GM18868 (cell line): ENCODE results near the gene MICAL2.
"Not testable (repeated sequence)": the region's sequence is repeated elsewhere in the genome, so short reads cannot be mapped to it uniquely, and the experiment has no call there.

Source experiments
- ATAC-seq: cut with Tn5 transposase; IDR thresholded peaks from one replicate; pipeline ENCODE4 v1.9.1; 2021; ENCODE audit warnings: mild to moderate bottlenecking, moderate library complexity; ENCODE audit not compliant: unreplicated experiment

Gene MICAL2

DNA sequence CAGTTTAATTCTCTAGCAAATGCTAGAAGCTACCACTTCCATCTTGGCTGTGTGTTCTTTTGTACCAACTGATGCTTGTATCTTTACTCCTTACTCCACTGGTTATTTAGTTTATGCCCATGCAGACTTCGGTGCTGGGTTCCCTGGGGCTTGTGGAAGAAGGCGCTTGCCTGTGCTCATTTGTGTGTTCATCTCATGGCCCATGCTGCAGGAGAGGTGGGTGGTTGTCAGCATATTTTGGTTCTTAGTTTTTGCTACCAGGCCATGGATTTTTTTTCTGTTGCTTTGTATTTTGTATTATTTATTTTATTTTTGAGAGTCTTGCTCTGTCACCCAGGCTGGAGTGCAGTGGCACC is 22.4 kb downstream of the MICAL2 start:
- no peak for ATAC-seq

DNA sequence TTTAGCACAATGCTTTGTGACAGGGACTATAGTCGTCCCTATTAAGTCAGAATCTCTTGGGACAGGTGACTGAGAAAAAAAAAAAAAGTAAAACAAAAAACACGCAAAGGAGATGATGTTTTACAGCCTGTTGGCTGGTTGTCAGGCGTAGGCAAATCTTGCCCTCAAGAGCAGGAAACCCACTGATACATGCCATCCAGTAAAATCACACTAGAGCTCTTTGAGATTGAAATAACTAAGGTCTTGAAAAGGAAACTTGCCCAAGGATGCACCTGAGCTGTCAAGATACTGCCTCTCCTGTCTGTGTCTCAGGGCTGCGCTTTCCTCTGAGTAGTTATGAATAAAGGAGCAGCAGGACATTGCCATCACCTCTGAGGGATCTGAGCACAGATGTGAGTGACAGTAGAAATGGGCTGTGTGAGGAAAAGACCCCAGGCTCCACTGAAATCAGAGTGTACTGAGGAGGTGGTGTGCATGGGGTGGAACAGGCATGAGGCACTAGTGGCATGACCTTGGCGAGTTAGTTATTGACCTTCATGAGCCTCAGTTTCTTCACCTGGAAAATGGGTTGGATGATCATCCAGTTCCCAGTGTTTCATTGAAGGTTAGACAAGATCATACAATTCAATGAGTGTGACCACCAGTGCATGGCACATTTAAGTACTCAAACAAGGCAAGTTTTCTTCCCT is 23.3 kb downstream of the MICAL2 start:
- no peak for ATAC-seq

DNA sequence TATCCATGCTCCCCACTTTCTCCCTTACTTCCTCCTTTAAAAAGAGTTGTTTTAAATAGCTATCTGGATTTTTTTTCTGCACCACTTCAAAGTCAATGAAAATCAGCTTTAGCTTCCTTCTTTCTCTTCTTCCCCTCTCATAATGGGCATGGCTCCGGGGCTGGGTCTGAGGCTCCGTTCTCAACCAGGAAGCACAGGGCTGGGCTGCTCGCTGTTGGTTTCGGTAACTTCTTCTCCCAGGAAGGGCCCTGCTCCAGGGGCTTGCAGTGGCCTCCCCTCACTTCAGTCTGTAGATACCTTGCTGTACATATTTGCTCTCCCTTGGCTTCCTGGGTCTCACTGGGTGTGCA is 23.8 kb downstream of the MICAL2 start:
- no peak for ATAC-seq

DNA sequence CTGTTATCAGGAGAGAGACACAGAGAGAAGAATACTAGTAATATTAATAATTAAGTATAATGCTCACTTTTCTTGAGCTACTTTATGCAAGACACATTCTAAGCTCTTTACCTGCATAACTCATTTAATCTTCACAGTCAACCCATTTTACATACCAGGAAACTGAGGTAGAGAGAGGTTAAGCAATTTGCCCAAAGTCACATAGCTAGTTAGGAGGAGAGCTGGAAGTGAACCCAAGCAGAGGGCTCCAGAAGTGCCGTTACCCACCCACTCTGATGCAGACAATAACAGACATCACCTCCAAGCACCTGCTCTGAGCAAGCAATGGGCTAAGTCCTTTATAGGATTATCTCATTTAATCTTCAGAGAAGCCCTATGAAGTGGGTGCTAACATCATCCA is 24.8 kb downstream of the MICAL2 start:
- no peak for ATAC-seq

DNA sequence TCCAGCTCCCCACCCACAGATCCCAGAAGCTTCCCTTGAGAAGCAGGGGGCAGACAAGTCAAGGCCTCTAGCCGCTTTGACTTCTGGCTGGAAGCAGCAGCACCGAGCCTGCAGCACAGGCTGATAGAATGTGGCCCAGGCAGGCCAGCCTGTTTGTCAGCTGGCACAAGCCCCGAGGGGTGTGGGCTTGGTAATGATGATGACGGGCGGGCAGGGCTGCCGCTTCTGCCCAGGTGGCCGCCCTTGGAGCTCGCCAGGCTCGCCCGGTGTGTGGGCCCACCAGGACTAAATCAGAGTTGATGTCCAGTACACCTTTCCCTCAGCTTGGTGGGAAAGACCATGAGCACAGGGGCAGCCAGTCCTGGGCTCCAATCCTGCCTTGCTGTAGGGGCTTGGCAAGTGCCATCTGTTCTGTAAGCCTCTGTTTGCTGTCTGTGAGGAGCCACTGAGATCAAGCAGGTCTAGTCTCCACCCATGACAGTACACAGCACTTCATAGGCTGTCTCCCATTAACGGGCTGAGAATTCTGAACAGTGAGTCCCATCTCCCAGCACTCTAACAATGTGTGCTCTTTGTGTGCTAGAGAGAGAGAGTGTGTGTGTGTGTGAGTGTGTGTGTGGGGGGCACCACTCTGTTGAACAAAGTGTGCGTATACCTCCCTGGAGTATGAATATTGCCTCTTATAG is 26.8 kb downstream of the MICAL2 start:
- ATAC-seq, result no peak

DNA sequence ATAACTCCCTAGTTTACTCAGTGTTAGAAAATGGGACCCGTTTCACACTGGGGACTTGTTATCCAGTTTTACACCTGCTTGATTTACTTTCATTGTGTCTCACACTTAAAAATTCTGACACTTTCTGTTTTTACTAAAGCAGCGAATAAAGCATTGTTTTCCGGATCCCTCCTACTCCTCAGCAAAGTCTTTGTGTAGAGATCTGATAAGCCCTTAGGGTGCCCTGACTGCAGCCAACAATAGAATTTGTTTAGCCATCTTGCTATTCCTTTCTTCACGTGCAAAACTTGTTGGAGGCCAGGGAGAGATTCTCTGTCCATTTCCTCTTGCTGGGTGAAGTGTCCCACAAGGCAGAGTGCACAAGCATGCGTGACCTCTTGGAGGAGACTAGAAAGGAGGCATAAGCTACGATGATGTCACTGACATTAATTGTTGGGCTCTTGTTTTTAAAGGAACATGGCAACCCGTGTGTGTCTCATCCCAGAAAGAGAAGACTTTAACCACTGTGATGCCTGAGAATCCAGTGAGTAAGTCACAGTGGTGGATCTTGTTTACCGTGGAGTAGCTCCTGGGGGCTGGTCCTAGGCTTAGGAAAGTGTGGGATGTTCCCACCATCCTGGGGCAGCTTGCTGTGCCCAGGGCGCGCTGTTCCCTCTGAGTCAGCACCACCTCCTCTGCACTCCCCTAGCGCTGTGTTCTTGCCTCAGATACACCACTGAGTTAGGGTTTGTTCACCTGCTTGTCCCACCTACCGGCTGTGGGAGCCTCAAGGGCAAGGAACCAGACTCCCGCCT is 27.7 kb downstream of the MICAL2 start:
- no peak for ATAC-seq

DNA sequence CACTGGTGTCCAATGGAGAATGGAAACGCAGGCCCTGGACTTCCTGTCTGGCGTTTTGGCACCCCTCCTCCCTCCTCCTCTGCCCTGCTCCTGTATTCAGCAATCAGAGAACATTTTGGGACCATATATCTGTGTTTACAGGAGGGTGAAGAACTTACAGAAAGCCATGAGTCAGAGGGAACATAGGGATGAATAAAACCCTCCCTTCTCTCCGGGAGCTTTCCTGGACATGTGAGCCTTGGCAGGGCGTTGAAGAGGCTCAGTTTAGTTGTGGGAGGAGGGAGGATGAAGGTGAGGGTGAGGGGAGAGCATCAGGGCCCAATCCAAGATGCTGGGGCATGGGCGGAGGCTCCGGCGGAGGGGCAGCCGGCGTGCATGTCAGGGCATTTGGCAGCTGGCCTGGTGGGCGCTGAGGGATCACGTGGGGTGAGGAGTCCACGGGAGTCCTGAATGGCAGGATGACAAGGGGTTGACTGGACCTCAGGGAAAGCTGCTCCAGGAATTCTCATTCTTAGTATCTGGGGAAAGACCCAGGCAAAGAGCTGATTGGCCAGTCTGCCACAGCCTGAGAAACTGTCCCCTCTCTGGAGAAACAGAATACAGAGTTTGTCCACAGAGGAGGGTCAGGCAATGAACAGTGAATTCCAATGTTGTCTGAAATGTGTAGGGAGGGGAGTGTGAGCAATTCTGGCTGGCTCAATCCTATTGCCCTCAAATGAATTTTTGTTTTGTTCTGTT is 28.9 kb downstream of the MICAL2 start:
- ATAC-seq, result no peak

DNA sequence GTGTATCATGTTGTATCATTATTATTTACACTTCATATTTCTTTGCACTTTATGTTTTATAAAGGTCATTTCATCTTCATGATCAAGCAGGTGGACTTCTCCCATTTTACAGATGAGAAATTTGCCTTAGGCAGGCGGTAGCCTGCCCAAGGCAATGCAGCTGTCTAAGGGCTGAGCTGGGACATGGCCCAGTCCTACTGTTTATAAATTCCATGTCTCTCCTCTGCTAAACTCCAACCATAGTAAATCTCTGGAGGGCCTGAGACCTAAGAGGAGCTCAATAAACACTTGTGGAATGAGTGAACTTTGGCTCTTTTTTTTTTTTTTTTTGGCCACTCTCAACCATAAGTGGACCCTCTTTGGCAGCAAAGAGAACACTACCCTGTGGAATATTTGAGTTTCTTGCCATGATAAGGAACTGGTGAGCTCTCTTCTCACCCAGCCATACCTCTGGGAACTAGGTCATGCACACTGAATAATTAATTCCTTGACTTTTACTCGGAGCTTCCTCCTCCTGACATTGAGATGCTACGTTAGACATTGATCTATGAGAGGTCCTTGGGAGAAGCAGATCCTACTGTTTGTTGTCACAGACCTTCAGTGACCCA is 29.9 kb downstream of the MICAL2 start:
- no peak for ATAC-seq

DNA sequence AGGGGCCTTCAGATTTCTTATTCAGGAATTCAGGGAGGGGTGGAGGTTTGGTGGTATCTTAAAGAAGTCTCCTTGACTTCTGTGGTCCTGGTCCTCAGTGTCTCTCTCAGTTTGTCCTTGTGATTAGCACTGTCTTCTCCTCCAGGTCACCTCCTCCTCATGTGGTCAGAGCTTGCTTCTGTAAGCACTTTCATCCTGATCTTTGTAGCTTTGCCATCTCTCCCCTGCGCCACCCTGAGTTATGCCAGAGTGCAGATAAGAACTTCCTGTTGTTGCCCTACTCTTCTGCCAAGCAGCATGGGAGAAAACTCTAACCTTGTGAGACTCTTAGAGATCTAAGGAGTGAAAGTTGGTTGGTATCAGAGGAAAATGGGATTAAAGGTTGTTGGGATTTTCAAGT is 30.9 kb downstream of the MICAL2 start:
- no peak for ATAC-seq

DNA sequence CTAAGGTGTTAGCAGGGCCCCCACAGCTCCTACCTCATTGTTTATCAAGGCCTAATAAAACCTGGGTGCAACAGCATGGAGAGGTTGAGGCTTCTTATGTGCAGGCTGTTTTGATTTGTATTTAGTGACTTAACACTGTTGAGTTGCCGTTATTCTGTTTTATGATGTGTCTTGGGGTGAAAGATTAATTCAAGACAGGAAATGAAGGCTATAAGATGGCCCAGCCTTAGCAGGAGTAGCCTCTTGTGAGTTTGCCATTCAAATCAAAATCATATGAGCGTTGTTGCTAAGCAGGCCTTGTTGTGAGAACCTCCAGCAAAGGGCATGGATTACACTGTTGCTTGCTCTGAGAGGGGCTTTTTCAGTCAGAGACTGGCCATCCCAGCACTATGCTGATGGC is 31.8 kb downstream of the MICAL2 start:
- no peak for ATAC-seq

DNA sequence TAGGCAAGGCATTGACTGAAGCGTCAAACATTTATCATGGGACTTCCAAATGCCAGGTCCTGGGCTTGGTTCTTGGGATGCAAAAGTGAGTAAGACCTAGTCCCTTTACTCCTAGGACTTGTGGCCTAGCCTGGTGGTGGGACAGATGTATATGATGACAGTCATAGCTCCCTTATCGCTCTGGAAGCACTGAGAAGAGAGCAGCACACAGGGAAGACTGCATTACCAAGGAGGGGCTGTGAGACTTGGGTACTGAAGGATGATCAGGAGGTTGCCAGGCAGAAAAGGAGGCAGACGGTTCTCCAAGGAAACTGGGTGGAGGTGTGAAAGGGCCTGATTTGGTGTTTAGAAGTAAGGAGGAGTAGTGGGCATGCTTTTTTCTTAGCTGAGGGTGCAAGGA is 32.5 kb downstream of the MICAL2 start:
- ATAC-seq, result no peak

DNA sequence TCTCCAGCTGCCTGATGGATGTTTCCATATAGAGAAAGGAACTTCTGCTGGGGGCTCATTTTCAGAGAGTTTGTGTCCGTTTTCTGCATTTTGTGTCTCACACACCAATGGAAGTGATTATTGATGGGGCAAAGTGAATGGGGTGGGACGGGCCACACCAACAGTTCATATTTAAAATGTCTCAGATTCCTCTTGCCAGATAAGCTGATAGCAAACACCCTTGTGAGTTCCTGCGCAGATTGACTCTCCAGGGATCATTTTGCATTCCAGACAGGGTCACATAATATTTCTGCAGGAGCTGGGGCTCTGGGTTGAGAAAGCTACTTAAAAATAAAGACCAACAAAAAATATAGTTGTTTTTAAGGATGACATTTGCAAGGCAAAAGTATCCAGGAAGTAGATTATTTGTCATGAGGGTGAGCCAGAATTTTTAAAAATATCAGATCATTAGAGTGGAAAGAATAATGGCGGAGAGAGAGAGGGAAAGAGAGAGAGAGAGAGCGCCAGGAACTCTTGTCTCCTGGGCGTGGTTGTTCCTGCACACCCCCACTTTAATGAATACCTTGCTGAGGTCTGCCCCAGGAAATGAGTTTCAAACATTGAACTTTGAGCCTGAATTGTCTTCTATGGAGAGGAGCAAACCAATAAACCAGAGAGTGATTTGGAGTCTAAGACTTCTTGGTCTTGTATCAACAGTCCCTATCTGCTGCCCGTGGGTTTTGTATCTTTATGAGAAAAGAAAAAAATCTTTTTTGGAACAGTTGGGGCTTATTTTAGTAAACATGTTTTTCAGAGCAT is 33.3 kb downstream of the MICAL2 start:
- no peak for ATAC-seq

DNA sequence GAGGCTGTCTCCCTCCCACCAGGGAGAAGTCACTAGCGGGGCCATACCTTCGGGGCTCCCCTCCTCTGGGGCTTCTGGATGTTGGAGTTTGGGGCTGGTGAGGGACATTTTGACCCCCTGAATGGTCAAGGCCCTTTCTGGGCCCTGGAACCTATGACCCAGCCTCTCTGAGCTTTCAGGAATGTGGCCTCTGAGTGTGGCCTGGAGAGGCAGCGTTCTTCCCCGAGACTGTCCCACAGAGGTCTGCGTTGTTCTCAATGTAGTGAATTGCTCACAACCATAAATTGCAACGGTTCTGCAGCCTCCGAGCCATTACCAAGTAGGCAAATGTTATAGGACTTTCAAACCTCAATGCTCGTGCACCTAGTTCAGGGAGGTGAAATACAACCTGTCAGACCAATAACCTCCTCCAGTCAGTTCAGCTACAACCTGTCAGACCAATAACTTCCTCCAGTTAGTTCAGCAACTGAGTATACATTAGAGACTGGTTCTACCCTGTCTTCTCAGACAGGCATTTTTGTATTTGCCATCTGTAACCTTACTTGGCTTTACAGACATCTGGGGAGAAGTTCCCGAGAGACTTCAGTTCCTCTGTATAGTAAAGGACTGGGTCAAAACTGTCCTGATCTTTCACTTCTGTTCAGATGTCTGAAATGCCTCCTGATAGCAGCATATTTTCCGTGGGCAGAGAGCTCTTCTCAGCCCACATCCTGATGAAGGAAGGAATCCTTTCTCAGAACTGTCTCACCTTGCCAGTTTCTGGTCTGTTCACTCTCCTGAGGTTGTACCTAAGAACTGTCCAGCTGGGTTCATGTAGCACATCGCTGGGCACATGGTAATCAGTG is 34.2 kb downstream of the MICAL2 start:
- no peak for ATAC-seq

DNA sequence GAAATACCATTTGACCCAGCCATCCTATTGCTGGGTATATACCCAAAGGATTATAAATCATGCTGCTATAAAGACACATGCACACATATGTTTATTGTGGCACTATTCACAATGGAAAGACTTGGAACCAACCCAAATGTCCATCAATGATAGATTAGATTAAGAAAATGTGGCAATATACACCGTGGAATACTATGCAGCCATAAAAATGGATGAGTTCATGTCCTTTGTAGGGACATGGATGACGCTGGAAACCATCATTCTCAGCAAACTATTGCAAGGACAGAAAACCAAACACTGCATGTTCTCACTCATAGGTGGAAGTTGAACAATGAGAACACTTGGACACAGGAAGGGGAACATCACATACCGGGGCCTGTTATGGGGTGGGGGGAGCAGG is 36.3 kb downstream of the MICAL2 start:
- ATAC-seq, result not testable (repeated sequence)

DNA sequence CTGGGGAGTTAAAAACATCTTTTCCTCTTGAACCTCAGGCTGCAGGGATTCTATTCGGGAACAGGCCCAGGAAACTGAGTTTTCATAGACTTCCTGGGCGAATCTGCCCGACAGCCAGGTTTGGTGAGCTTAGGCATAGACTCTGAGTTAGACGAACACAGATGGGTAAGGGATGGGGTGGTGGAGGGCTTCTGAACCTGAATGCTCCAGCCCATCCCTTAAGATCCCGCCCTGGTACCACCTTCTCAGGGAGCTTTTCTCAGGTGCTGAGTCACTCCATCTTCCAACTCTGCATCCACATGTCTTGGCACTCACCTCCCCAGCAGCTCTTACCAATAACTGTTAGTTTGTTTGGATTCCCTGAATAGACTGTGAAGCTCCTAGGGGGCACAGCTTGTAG is 37.4 kb downstream of the MICAL2 start:
- ATAC-seq, result no peak

DNA sequence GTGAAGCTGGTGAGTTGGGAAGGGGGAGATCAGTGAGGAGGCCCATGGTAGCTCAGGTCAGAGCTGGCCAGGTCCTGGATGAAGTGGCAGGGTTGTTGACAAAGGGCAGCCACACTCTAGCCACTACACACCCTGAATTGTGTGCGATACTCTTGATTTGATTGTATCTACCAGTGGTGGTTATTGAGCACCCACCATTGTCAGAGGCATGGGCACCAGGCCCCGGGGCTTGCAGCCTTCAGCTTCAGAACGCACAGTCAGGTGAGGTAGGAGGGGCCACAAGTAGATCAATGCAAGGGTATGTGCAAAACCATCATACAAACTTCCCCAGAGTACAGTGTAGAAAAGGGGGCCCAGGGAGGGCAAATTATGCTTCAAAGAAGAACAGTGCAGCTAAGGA is 38.1 kb downstream of the MICAL2 start:
- ATAC-seq, result no peak

DNA sequence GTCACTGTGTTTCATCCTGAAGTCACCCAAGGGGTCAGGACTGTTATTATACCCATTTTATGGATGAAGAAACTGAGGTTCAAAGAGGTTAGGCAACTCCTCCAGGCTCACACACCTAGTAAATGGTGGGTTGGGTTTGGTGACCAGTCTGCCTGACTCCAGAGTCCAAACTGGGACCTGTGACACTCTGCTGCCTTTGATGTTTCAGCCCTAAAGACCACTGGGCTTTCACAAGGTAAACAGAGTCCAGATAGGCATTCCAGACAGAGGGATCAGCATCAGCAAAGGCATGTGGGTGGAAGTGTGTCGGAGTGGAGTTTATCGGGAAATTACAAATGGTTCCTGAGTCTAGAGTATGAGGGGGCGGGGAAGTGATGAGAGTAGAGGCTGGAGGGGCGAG is 38.5 kb downstream of the MICAL2 start:
- ATAC-seq, result no peak

DNA sequence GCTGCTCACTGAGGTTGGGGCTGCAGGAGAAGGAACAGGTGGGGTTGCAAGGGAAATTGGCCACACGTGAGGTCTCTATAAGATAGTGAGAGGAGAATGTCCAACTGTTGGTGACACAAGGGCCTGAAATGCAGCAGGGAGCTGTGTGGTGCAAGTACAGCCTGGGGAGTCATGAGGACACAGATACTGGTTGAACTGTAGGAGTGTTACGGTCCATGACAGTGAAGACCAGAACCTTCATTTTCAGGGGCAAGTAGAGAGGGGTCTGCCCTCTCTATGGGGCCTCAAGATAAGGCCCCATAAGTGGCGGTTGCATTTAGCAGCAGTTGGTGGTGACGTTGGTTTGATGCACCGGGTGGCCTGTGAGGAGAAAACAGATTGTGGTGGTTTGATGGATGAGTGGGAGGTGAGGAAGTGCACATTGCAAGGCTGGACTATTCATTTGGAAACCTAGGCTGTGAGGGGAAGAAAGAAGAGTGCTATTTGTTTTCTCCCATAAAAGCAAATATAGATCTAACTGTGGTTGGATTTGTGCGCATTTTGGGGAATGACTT is 39.4 kb downstream of the MICAL2 start:
- peak; percentile 63 for ATAC-seq

DNA sequence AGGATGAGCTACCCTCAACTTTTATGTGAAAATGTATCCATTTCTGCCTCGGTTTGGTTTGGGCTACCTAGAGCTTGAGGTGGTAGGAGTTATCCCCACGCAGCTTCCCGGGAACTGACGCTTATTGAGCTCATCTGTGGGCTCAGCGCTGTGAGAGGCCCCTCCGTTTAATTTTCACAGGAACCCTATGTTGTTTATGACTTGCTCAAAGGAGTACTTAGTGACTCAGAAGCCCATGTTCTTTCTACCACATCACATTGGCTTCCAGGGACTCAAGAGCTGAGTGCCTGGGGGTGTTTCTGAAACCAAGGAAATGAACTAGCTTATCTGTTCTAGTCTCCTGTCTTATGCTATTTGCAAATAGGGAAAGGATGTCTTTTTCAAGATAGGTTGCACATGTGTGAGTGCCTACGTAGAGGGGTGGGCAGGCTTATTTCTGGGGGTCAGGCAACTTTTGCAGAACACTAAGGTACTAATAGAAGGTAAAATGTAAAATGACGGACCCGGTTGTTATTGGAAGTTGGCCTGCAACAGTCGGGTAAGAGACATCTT is 40.5 kb downstream of the MICAL2 start:
- no peak for ATAC-seq
